Measurements from ENCODE around the gene ADSS1.
A peak's percentile ranks its signal among the peaks of the same experiment; 100 is the strongest.

ADSS1 gene

DNA sequence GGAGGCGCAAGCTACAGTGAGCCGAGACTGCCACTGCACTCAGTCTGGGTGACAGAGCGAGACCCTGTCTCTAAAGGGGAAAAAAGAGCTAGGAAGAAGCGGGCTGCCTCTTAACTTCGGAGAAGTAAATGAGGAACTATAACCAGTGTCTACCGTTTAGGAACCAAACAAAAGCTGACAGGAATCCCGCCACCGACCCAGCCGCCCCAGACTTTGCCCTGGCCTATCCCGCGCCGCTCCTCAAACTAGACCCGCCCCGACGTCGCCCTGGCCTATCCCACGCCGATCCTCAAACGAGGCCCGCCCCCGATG is 28.4 kb downstream of the ADSS1 start:
- DNase-seq (ENCODE audit: low spot score): no peak
- in situ Hi-C loops (cut with MboI; ENCODE audit: low pct_unique_long_range_greater_than_20kb, low sequenced_read_pairs, unreplicated experiment): loop anchor here (25.0 kb wide), 1 partner anchor 285 kb away; no protein-coding TSS in a partner anchor
- TF ChIP-seq CTCF (IDR thresholded peaks at IDR 0.05; ENCODE audit: extremely low read depth, insufficient read depth, missing control alignments): no peak

GRCh38 chr14:104752735-104753527 is 28.9 kb downstream of the ADSS1 start, which contains the start of gene SIVA1:
SIVA1 (plus strand) TSS chr14:104753147; CDS start chr14:104753202, 55 bp downstream.
- peak; percentile 100 for DNase-seq (ENCODE audit: low spot score)
- no peak for TF ChIP-seq CTCF (IDR thresholded peaks at IDR 0.05; ENCODE audit: extremely low read depth, insufficient read depth, missing control alignments)
- in situ Hi-C loops (cut with MboI; ENCODE audit: low pct_unique_long_range_greater_than_20kb, low sequenced_read_pairs, unreplicated experiment): loop anchor here (25.0 kb wide), 1 partner anchor 284 kb away; no protein-coding TSS in a partner anchor

GRCh38 chr14:104753528-104754212 is 29.6 kb downstream of the ADSS1 start:
- in situ Hi-C loops (cut with MboI; ENCODE audit: low pct_unique_long_range_greater_than_20kb, low sequenced_read_pairs, unreplicated experiment): loop anchor here (25.0 kb wide), 1 partner anchor 284 kb away; no protein-coding TSS in a partner anchor
- no peak for TF ChIP-seq CTCF (IDR thresholded peaks at IDR 0.05; ENCODE audit: extremely low read depth, insufficient read depth, missing control alignments)
- no peak for DNase-seq (ENCODE audit: low spot score)

GRCh38 chr14:104754213-104754851 is 30.3 kb downstream of the ADSS1 start:
- TF ChIP-seq CTCF (IDR thresholded peaks at IDR 0.05; ENCODE audit: extremely low read depth, insufficient read depth, missing control alignments): no peak
- in situ Hi-C loops (cut with MboI; ENCODE audit: low pct_unique_long_range_greater_than_20kb, low sequenced_read_pairs, unreplicated experiment): loop anchor here (25.0 kb wide), 1 partner anchor 283 kb away; no protein-coding TSS in a partner anchor
- DNase-seq (ENCODE audit: low spot score): no peak

- in situ Hi-C loops (cut with MboI; ENCODE audit: low pct_unique_long_range_greater_than_20kb, low sequenced_read_pairs, unreplicated experiment): loop anchor here (25.0 kb wide), 1 partner anchor 282 kb away; no protein-coding TSS in a partner anchor
- TF ChIP-seq CTCF (IDR thresholded peaks at IDR 0.05; ENCODE audit: extremely low read depth, insufficient read depth, missing control alignments): no peak
- DNase-seq (ENCODE audit: low spot score): no peak
These were observed 31.6 kb downstream of the ADSS1 start for GRCh38 chr14:104755621-104756020.

DNA sequence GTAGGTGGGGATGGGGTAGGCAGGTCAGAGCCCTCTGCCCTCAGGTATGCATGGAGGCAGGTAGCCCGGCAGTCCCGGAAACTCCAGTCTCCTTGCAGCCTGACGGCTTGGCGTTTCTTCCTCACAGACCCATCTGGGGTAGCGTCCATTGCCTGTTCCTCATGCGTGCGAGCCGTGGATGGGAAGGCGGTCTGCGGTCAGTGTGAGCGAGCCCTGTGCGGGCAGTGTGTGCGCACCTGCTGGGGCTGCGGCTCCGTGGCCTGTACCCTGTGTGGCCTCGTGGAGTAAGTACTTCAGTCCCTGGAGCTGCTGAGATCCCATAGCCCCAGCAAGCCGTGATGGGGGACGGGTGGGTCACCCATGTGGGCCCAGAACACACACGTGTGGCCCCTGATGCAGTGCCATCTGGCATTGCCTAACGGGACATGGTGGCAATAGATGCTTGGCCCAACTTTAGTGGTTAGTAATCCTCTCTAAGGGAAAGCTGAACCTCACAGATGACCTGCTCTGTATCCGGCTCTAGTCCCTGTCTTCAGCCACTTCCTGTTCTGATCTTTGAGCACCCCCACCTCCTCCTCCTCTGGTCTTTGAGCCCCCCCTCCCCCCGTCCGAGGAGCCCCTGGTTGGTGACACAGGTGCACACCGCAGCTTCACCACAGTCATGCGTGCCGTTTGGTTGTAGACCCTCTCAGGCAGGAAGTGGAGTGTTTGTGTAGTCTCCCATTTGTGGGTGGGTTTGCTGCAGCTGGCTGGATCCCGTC is 32.6 kb downstream of the ADSS1 start:
- DNase-seq (ENCODE audit: low spot score): no peak
- in situ Hi-C loops (cut with MboI; ENCODE audit: low pct_unique_long_range_greater_than_20kb, low sequenced_read_pairs, unreplicated experiment): loop anchor here (25.0 kb wide), 1 partner anchor 281 kb away; no protein-coding TSS in a partner anchor
- TF ChIP-seq CTCF (IDR thresholded peaks at IDR 0.05; ENCODE audit: extremely low read depth, insufficient read depth, missing control alignments): no peak

Measured in GM13977 (cell line).